ENCODE measurements around the gene DDX56.
A peak's percentile ranks its signal among the peaks of the same experiment; 100 is the strongest.
"Not testable (repeated sequence)": the region's sequence is repeated elsewhere in the genome, so short reads cannot be mapped to it uniquely, and the experiment has no call there.

Gene DDX56

GRCh38 chr7:44595934-44596635, 22.4 kb upstream of the DDX56 start:
- DNase-seq: no peak

DNA sequence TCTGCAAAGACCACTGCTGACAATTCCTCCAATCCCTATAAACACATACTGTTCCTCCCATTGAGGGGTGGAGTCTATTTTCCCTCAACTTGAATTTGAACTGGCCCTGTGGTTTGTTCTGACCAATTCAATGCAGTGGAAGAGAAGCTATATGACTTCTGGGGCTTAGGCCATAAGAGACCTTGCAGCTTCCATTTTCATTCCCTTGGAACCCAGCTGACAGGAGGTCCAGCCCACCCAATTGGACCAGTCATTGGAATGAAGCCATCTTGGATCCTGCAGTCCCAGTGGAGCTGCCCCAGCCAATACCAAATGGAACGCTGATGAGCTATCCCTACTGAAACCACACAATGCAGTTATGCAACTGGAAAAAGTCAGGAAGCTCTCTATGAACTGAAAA, 17.2 kb upstream of the DDX56 start:
- no peak for DNase-seq

DNA sequence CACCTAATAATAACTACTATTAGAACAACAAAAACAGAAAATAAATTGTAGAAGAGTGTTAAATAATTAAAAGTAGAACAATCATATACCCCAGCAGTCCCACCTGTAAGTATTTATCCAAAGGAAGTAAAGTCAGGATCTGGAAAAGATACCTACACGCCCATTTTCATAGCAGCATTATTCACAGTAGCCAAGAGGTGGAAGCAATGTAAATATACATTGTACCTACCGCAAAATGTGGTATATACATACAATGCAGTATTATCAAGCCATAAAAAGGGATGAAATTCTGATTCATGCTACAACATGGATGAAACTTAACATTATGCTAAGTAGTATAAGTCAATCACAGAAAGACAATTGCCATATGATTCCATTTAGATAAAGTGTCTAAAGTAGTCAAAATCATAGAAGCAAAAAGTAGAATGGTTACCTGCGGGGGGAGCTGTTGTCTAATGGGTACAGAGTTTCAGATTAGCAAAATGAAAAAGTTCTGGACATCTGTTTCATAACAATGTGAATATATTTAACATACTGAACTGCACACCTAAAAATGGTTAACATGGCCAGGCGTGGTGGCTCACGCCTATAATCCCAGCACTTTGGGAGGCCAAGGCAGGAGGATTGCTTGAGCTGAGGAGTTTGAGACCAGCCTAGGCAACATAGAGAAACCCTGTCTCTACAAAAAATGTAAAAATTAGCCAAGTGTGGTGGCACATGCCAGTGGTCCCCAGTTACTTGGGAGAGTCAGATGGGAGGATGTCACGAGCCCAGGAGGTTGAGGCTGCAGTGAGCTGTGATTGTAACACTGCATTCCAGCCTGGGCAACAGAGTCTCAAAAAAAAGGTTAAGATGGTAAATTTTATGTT, 14.4 kb upstream of the DDX56 start:
- peak; percentile 60 for DNase-seq

DNA sequence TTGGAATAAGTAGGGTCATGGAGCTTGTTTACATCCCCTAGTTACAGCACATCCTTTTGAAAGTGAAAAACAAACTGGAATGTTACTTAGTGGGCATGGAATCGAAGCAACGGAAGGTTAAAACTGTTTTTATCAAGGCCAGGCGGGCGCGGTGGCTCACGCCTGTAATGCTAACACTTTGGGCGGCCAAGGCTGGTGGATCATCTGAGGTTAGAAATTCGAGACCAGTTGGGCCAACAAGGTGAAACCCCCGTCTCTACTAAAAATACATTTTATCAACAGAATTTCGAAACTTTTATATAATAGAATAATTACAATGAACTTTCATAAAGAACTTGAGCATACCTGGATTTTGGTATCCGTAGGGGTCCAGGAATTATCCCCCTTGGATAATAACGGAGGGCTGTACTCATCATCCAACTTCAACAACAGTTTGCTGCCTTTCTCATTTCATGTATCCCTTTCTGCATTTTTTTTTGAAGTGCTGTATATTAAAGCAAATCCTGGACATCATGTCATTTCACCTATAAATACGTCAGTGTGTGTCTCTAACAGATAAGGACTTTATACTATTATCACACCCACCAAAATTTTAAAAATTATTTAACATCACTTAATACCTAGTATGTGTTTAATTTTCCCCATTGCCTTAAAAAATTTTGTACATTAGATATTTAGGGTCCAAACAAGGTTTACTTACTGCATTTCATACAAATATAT, 9.6 kb upstream of the DDX56 start:
- DNase-seq: no peak

DNA sequence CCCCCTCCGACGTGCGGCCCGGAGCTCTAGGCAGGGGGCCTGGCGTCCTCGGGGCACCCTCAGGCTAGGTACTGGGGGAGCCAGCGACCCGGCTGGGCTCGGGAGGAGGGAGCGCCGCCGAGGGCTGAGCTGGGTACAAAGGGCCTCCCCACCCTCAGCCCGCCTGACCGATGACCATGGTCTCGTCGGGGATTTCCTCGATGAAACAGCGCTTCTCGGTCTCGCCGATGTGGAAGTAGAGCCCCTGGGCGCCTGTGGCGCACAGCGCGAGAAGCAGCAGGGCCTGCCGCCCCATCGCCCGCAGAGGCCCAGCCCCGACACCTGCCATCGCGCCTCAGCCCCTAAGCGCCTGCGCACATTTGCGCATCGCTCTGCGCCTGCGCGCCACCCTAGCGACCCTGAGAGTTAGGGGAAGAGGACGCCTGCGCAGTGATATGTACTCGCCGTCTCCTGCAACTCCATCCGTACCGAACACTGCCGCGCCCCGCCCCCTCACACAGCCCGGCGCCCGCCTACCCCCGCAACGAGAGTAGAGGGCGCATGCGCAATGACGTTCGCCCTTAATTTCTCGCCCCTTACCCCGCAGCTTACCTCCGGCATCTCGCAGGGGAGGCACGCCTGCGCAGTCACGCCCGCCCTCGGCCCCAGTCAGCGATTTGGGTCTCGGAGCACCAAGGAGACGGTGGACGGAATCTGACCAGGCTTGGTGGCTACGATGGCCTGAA, 8.3 kb upstream of the DDX56 start, which contains the start of gene TMED4:
Gene TMED4 (minus strand): TSS at position 353 of the 725 bp plus-strand sequence. CDS start 25 bp downstream, at position 328.
- DNase-seq: peak; percentile 97

DNA sequence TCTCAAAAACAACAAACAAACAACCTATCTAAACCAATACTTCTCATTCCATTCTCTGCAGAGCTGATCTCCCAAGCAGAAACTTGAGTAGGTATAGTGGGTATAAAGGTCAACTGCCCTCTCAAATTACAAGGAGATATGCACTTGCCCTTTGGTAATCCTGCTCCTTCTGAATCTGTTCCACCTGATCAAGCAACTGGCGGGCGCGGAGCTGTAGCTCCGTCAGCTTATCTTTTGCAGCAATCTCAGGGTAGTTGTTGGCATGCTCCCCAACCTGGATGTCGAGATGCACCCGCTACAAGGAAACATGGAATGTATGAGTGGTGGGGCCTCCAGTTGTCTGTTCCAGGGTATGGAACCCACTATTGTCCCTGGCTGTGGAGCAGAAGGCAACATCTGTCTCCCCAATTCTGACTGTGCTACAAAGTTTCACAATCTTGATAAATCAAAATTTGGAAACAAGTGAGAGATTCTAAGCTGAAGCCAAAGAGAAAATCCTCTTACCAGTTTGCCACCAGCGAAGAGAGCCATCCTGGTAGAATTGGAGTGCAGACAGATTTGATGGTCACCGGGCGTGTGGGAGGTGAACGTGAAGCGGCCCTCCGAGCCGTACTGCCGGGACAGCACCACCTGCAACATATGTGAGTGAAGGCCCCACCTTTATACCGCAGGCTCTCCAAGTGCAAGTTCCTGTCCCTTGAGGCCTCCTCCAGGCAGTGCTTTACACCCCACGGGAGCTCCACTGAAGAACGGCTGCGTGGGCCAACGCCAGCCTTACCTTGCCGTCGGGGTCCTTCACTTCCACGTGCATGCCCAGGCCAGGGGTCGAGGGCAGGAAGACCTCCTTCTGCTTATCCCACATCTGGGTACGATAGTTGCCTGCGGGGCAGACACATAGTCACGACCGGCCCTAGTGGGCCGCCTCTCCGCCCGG, 7.5 kb upstream of the DDX56 start:
- no peak for DNase-seq

DNA sequence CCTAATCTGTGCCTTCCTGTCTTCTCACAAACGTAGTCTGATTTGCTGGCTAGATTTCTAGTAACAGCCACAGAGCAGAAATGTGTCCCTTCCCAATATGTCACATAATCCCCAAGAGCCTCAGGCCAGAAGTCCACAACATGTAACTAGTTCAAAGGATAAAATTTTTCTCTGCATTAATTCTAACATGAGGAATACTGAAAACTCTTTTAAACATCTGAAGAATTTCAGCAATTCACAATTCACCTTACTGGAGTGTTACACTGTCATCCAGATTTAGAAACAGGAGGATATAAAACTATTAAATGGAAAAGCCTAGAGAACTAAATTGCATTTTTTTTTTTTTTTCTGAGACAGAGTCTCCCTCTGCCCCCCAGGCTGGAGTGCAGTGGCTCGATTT, 2.5 kb upstream of the DDX56 start:
- no peak for DNase-seq

DNA sequence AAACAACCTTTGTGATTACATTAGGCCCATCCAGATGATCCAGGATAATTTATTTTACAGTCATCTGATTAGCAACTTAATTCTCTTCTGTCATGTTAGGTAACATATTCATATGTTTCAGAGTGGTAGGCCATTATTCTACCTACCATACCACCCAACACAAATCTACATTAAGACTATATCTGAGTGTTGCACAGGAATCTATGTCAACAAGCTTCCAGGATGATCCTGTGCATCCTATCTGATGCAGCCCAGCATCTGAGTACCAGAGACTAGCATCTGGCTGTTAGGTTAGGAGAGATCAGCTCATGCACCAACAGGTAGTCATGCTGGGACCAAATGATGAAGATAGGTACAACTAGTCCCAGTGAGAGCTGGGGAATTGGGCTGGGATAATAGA, 1.3 kb upstream of the DDX56 start:
- DNase-seq: no peak

- DNase-seq: no peak
These were observed 672 bp upstream of the DDX56 start for GRCh38 chr7:44574287-44574872.

DNA sequence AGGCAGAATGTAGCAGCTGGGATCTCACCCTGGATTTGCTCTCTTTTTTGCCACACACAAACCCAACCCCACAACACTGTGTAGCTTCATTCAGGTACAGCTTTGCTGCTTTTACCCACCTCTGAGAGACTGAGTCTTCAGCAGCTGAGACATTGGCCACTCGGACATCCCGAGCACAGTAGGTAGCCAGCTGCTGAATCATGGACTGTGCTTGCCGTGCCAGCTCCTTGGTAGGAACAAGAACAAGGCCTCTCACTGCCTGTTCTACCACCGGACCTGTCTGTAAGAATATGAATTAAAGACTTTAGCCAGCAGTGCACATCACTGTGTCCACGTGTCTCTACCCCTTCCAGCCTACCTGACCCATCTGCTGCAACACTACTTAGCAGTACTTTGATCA, 937 bp downstream of the DDX56 start:
- DNase-seq: no peak

GRCh38 chr7:44569959-44570358, 3.7 kb downstream of the DDX56 start:
- no peak for DNase-seq

DNA sequence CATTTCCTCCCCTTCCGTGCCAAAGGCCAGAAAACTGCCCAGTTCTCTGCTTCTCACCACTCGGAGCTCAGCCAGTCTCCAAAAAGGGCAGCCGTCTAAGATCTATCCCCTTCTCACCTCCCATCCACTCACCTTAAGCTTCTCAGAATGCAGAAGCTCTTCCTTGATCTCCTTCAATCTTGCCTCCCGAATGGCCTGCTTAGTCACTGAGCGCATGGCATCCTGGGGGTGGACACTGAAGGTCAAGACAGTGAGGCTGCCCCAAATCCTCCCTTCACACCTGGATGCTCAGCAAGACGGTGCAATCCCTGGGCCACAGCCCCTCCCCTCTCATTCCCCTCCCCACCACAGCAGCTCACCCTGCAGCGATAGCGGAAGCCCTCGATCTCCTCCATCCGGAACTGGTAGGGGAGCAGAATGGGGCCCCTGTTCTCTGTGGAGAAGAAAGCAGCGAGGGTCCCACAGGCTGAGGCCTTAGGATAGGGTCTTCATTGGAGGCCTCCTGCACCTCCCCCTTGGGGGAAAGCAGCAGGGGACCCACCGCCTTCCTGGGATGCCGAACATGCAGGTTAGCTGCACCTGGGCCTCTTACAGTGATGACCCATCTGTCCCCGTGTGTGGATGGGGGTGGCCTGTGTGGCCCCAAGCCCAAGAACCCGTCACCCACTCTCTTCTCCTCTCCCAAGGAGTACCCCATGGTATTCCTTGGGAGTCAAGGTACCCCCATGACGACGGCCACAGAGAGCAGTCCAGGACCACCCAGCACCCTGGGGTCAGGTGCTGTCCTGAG, 4.7 kb downstream of the DDX56 start:
- DNase-seq: no peak

DNA sequence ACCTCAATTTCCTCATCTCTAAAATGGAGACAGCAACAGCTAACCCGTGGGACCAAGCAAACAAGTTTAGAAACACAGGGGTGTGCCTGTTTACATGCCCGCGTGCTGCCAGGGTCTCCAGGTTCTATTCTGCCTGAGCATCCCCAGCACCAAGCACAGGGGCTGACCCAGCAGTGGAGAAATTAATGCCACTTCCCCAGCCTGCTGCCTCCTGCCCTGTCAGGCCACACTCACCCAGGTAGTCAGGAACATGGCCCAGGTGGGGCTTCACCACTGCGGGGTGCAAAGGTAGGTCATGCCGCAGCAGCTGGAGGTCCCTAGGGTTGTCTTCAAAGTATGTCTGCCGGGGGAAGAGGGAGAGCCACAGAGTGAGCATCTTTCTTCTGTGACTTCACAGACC, 5.8 kb downstream of the DDX56 start:
- no peak for DNase-seq

DNA sequence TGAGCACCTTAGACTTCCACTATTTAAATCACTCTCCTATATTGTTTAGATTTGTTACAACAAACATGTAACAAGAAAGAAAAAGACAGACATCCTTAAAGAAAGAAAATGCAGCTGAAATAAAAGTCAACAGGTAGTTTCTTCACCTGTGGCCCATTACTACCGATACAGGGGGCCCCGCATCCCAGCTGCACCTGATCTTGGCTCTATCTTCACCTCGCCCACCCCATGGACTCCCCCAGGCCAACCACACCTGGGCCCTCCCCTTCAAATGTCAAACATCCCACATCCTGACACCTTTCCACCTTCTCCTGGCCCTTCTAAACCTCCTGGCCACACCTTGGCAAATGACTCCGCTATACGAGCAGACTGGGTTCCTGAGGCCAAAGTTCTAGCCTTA, 7.0 kb downstream of the DDX56 start:
- DNase-seq: no peak

- DNase-seq: no peak
These were observed 7.7 kb downstream of the DDX56 start for GRCh38 chr7:44565795-44566559.

DNA sequence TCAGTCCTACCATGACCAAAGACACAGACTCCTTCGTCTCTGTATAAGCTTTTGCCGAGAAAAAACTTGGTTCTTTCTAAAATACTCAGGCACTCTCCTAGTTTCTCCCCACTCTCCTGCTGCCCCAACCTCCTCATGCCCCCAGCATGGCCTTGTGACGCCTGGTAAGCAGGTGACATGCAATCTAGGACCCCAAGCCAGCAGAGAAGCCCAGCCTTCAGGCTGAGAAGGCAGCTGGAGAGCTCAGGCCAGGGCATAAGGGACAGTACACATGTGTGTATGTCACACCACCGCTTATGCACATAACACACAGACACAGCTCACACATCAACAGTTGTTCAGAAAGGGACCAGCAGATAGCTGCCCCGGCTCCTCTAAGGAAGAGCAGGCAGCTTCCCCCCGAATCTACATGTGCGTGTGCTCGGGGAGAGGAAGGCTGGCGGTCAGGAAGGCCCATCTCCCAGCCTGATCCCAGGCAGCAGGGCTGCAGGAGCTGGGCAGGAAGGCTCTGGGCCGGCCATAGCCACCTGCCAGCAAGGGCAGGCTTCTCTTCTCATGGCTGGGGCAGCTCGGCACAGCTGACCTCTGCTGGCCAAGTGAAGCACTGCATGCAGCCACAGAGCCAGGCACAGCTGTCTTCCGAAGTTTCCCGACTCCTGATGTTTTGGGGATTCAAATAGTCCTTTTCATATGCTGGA, 8.5 kb downstream of the DDX56 start:
- peak; percentile 49 for DNase-seq

DNA sequence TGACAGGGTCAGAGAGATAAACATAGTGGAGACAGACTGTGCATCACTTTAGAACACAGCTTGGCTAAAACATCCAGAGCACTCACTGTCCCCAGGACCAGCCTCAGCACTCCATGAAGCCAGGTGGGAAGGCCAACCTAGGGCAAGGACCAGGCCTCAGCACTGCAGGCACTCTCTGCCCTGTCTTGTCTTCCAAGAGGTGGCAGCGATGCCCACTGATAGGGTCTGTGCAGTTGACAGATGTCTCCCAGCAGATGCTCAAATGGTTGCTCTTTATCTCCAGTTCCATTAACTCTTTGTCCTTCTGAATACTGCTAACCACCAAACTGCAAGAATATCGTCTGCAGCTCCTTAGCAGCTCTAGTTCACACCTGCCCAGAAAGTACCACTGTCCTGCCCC, 9.1 kb downstream of the DDX56 start:
- no peak for DNase-seq

GRCh38 chr7:44563171-44563679, 10.5 kb downstream of the DDX56 start:
- DNase-seq: no peak

GRCh38 chr7:44562622-44562962, 11.1 kb downstream of the DDX56 start:
- not testable (repeated sequence) for DNase-seq
